Rectal smooth muscle tissue (tissue), 1 donor: ENCODE measurements around the gene SLC16A3.

ENCODE experiments used
- H3K27ac ChIP-seq: one replicate; pipeline ENCODE4 v1.7.0; 2013; ENCODE audit warnings: low read depth, low read length, inconsistent platforms
- H3K27me3 ChIP-seq: one replicate; pipeline ENCODE4 v1.7.0; 2013; ENCODE audit warnings: low read length; ENCODE audit not compliant: control insufficient read depth, insufficient read depth
- H3K36me3 ChIP-seq: one replicate; pipeline ENCODE4 v1.7.0; 2013; ENCODE audit warnings: low read length; ENCODE audit not compliant: control insufficient read depth, insufficient read depth
- H3K4me1 ChIP-seq: one replicate; pipeline ENCODE4 v1.7.0; 2013; ENCODE audit warnings: low read length; ENCODE audit not compliant: control insufficient read depth, insufficient read depth
- H3K4me3 ChIP-seq: one replicate; pipeline ENCODE4 v1.7.0; 2013; ENCODE audit warnings: low read length
- H3K9ac ChIP-seq: one replicate; pipeline ENCODE4 v1.7.0; 2013; ENCODE audit warnings: low read length

The SLC16A3 gene

GRCh38 chr17:82212331-82213250 is 16.3 kb upstream of the SLC16A3 start, which contains the start of gene CCDC57:
Gene CCDC57 (minus strand): TSS chr17:82212842. CDS start chr17:82201944, 10,898 bp downstream.
- peak within 1 kb of the TSS; percentile 56 for H3K9ac ChIP-seq
- H3K4me3 ChIP-seq, result peak within 1 kb of the TSS; percentile 62

GRCh38 chr17:82213251-82214011 is 15.4 kb upstream of the SLC16A3 start:
- Histone ChIP-seq H3K27me3 (no peaks in the 10 kb centered on the region), H3K36me3 (no peaks in the 10 kb centered on the region), H3K4me3 (peak overlapping the region; percentile 62), H3K27ac (peak overlapping the region; percentile 79), H3K4me1 (peaks cover 6% of the 10 kb centered on the region), H3K9ac (peak overlapping the region; percentile 56)

More at GRCh38 chr17:82212331-82213250, 16.3 kb upstream of the SLC16A3 start, which contains the start of gene CCDC57:
- Histone ChIP-seq H3K27me3 (no peaks in the 10 kb centered on the region), H3K27ac (peak within 1 kb of the TSS; percentile 79), H3K4me1 (peaks cover 6% of the 10 kb centered on the region), H3K36me3 (no peaks in the 10 kb centered on the region)

GRCh38 chr17:82214012-82214628 is 14.7 kb upstream of the SLC16A3 start:
- peaks cover 6% of the 10 kb centered on the region for H3K4me1 ChIP-seq
- no peaks in the 10 kb centered on the region for H3K27me3 ChIP-seq
- no peak overlapping the region for H3K9ac ChIP-seq
- no peak overlapping the region for H3K4me3 ChIP-seq
- no peak overlapping the region for H3K27ac ChIP-seq
- H3K36me3 ChIP-seq, result no peaks in the 10 kb centered on the region

- Histone ChIP-seq H3K9ac (no peak overlapping the region), H3K36me3 (no peaks in the 10 kb centered on the region), H3K27ac (no peak overlapping the region), H3K4me3 (no peak overlapping the region), H3K4me1 (peaks cover 6% of the 10 kb centered on the region), H3K27me3 (no peaks in the 10 kb centered on the region)
These were observed 13.5 kb upstream of the SLC16A3 start for GRCh38 chr17:82215095-82215971.

GRCh38 chr17:82215972-82216300 is 12.9 kb upstream of the SLC16A3 start:
- H3K27ac ChIP-seq, result no peak overlapping the region
- no peaks in the 10 kb centered on the region for H3K36me3 ChIP-seq
- H3K27me3 ChIP-seq, result no peaks in the 10 kb centered on the region
- H3K4me1 ChIP-seq, result peaks cover 6% of the 10 kb centered on the region
- no peak overlapping the region for H3K4me3 ChIP-seq
- H3K9ac ChIP-seq, result no peak overlapping the region

GRCh38 chr17:82216301-82217119 is 12.3 kb upstream of the SLC16A3 start:
- peak overlapping the region; percentile 33 for H3K4me3 ChIP-seq
- no peak overlapping the region for H3K9ac ChIP-seq

GRCh38 chr17:82217120-82217529 is 11.7 kb upstream of the SLC16A3 start:
- Histone ChIP-seq H3K27ac (peak overlapping the region; percentile 55), H3K4me3 (no peak overlapping the region), H3K9ac (no peak overlapping the region), H3K36me3 (no peaks in the 10 kb centered on the region), H3K4me1 (no peaks in the 10 kb centered on the region), H3K27me3 (no peaks in the 10 kb centered on the region)

More at GRCh38 chr17:82216301-82217119, 12.3 kb upstream of the SLC16A3 start:
- Histone ChIP-seq H3K27ac (peak overlapping the region; percentile 55), H3K27me3 (no peaks in the 10 kb centered on the region), H3K4me1 (peaks cover 5% of the 10 kb centered on the region), H3K36me3 (no peaks in the 10 kb centered on the region)

GRCh38 chr17:82217530-82218204 is 11.2 kb upstream of the SLC16A3 start:
- Histone ChIP-seq H3K27me3 (no peaks in the 10 kb centered on the region), H3K27ac (peak overlapping the region; percentile 55), H3K4me1 (no peaks in the 10 kb centered on the region), H3K9ac (no peak overlapping the region), H3K36me3 (no peaks in the 10 kb centered on the region), H3K4me3 (no peak overlapping the region)

GRCh38 chr17:82218349-82219075 is 10.3 kb upstream of the SLC16A3 start:
- Histone ChIP-seq H3K27ac (no peak overlapping the region), H3K4me3 (no peak overlapping the region), H3K9ac (no peak overlapping the region), H3K4me1 (no peaks in the 10 kb centered on the region), H3K27me3 (no peaks in the 10 kb centered on the region), H3K36me3 (no peaks in the 10 kb centered on the region)

- H3K27ac ChIP-seq, result no peak overlapping the region
- no peak overlapping the region for H3K9ac ChIP-seq
- no peaks in the 10 kb centered on the region for H3K4me1 ChIP-seq
- no peaks in the 10 kb centered on the region for H3K36me3 ChIP-seq
- H3K4me3 ChIP-seq, result no peak overlapping the region
- H3K27me3 ChIP-seq, result no peaks in the 10 kb centered on the region
These were observed 9.8 kb upstream of the SLC16A3 start for GRCh38 chr17:82219083-82219482.
